Uterus (tissue), 4 donors: ENCODE data around the gene PLEK2. TPM values are rescaled to one million over a fixed set of nuclear protein-coding genes. Genes with fewer than 3 reads are reported as not detected.

Source experiments
- DNase-seq, 2 donors: peaks; one replicate each; pipeline ENCODE4 v3.0.0-alpha.2; 2019 to 2020
- H3K27ac ChIP-seq, 2 donors: fragments of 200-600 bp; sonication (generic); 1 replicate in 1 of 2; 2 replicates in 1 of 2; pipeline ENCODE4 v1.5.1; 2016 to 2018
- H3K27me3 ChIP-seq, 2 donors: fragments of 200-600 bp; sonication (generic); one replicate each; pipeline ENCODE4 v1.5.1; 2018 to 2019; ENCODE audit warnings: control low read depth in 1 of 2
- H3K36me3 ChIP-seq, 2 donors: fragments of 200-600 bp; sonication (generic); one replicate each; pipeline ENCODE4 v1.5.1; 2019; ENCODE audit warnings: control low read depth in 1 of 2
- H3K4me1 ChIP-seq, 2 donors: fragments of 200-600 bp; sonication (generic); one replicate each; pipeline ENCODE4 v1.5.1; 2018 to 2019; ENCODE audit warnings: control low read depth in 1 of 2
- H3K4me3 ChIP-seq, 2 donors: fragments of 200-600 bp; sonication (generic); 1 replicate in 1 of 2; 2 replicates in 1 of 2; pipeline ENCODE4 v1.5.1; 2018 to 2019; ENCODE audit warnings: mild to moderate bottlenecking in 1 of 2
- H3K9me3 ChIP-seq, 2 donors: fragments of 200-600 bp; sonication (generic); one replicate each; pipeline ENCODE4 v1.5.1; 2019; ENCODE audit warnings: control low read depth in 1 of 2
- POLR2A ChIP-seq, 2 donors: fragments of 450-650 bp; IDR thresholded peaks; one replicate each; pipeline ENCODE4 v1.6.1; 2016; ENCODE audit warnings: antibody characterized with exemption in 2 of 2, mild to moderate bottlenecking in 1 of 2, moderate library complexity in 1 of 2
- intact Hi-C: fragments of 100-400 bp; cut with DNase I; formaldehyde crosslinking; loops from one replicate; pipeline ENCODE4 v1.15.1; 2023; ENCODE audit warnings: low total_unique reads
- total RNA-seq, 4 donors: library from RNA; depleted of rRNA in 3 of 4; stranded (reverse); fragments of >200 nt in 3 of 4; gene quantifications; one replicate each; pipeline versions ENCODE4 v1.1.0 to v1.2.4, GENCODE V29; 2014 to 2023
- TF ChIP-seq, protein P1 (sequence below), 4 experiments: fragments of 200-600 bp in 2 of 4; fragments of 450-650 bp in 2 of 4; sonication (generic) in 2 of 4; IDR thresholded peaks; one replicate each; pipeline ENCODE4 v1.5.1; 2016 to 2019; ENCODE audit warnings: antibody characterized with exemption in 4 of 4, mild to moderate bottlenecking in 2 of 4, moderate library complexity in 1 of 4
- donor health status: DM: yes; HTN: yes; CAD: no.

The PLEK2 gene
- total RNA-seq, 4 donors from 2014 or later: 1.5 TPM; not detected in 3

DNA sequence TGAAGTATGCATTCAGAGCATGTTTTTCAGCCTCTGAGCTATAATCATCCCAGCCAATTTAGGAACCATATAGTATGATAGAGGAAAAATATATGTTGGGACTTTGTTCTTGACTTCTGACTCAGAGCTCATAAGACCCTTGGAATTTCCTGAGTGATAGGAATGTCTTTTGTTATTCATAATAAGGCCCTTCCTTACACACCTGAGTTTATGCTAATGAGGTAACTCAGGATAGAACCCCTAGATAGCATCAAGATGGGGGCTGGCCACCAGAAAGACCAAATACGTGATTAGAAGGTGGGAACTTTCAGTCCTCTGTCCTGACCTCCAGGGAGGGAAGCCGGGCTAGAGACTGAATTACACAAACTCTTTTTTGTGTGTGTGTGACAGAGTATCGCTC is 32.4 kb upstream of the PLEK2 start:
- Histone ChIP-seq H3K27me3 (no peaks in the 10 kb centered on the region), H3K27ac (no peak overlapping the region), H3K36me3 (no peaks in the 10 kb centered on the region), H3K4me3 (no peak overlapping the region), H3K4me1 (no peaks in the 10 kb centered on the region), H3K9me3 (no peaks in the 10 kb centered on the region)
- intact Hi-C loops: no loop called here
- TF ChIP-seq POLR2A (IDR thresholded peaks at IDR 0.05): no peak
- TF ChIP-seq, protein P1, sequence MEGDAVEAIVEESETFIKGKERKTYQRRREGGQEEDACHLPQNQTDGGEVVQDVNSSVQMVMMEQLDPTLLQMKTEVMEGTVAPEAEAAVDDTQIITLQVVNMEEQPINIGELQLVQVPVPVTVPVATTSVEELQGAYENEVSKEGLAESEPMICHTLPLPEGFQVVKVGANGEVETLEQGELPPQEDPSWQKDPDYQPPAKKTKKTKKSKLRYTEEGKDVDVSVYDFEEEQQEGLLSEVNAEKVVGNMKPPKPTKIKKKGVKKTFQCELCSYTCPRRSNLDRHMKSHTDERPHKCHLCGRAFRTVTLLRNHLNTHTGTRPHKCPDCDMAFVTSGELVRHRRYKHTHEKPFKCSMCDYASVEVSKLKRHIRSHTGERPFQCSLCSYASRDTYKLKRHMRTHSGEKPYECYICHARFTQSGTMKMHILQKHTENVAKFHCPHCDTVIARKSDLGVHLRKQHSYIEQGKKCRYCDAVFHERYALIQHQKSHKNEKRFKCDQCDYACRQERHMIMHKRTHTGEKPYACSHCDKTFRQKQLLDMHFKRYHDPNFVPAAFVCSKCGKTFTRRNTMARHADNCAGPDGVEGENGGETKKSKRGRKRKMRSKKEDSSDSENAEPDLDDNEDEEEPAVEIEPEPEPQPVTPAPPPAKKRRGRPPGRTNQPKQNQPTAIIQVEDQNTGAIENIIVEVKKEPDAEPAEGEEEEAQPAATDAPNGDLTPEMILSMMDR (IDR thresholded peaks at IDR 0.05): no peak
- no peak for DNase-seq

DNA sequence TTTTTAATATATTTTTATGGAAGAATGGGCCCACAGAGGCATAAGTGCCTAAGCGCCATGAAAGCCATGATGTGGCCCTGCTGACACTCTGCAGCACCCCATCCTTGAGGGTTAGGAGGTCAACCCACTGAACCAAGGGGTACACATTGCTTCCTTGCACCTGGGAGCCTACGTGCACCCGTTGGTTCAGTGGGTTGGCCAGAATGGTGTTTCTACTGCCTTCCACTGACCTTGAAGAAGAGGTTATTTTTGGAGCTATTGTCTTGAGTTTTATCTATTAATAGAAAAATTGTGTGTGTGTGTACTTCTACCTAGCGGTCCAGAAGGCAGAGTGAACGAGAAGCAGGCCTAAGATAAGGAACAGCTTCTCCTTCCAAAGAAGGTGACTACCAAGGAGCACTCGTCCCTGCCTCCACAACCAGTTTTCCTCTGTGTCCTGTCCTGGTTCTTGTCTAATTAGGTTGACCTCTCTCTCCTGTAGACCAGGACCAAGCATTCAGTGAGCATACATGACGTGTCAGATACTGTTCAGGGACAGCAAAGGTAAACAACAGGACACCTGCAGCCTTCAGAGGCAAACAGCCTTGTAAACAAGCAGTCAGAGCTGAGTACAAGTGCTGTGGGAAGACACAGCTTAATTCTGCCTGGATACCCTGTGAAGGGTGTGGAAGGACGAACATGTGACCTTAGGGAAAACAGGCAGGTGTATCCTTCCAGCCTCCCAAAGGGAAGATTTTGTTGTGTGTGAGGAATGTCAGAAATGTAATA is 30.4 kb upstream of the PLEK2 start:
- TF ChIP-seq, protein P1 (IDR thresholded peaks at IDR 0.05): no peak
- TF ChIP-seq POLR2A (IDR thresholded peaks at IDR 0.05): no peak
- H3K9me3 ChIP-seq: no peaks in the 10 kb centered on the region
- no peaks in the 10 kb centered on the region for H3K36me3 ChIP-seq
- no peaks in the 10 kb centered on the region for H3K27me3 ChIP-seq
- no peak overlapping the region for H3K27ac ChIP-seq
- no peaks in the 10 kb centered on the region for H3K4me1 ChIP-seq
- DNase-seq: no peak
- intact Hi-C loops: no loop called here
- no peak overlapping the region for H3K4me3 ChIP-seq

DNA sequence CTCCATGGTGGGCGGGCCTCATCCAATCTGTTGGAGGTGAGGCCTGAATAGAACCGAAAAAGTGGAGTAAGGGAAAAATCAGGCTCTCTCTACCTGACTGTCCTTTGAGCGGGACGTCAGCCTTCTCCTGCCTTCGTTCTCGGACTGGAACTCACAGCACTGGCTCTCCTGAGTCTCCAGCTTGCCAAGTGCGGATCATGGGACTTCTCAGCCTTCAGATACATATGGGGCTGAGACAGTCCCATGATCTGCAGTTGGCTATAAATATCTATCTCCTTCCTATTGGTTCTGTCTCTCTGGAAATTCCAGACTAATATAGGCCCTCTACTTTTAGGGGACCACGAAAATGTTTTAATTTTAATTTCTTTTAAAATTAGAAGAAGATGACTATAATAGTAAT is 29.7 kb upstream of the PLEK2 start:
- Histone ChIP-seq H3K9me3 (no peaks in the 10 kb centered on the region), H3K27ac (no peak overlapping the region), H3K4me3 (no peak overlapping the region), H3K36me3 (no peaks in the 10 kb centered on the region), H3K4me1 (no peaks in the 10 kb centered on the region), H3K27me3 (no peaks in the 10 kb centered on the region)
- intact Hi-C loops: no loop called here
- TF ChIP-seq, protein P1 (IDR thresholded peaks at IDR 0.05): no peak
- no peak for TF ChIP-seq POLR2A (IDR thresholded peaks at IDR 0.05)
- DNase-seq: no peak

DNA sequence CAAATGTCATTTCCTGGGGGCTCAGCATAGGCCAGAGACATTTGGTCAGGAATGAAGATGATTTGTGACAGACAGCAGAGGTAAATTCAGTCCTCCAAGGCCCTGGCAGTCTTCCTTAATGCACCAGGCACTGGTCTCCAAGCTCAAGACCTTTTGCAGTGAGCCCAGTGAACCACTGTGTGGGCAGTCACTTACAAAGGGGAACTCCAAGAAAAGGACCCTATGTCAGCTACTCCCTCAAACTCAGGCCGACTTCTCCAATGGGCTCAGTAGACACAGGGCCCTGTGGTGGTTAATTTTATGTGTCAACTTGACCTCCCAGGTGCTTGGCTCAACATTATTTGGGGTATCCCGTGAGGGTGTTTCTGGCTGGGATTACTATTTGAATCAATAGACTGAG is 29.3 kb upstream of the PLEK2 start:
- TF ChIP-seq POLR2A (IDR thresholded peaks at IDR 0.05): no peak
- Histone ChIP-seq H3K9me3 (no peaks in the 10 kb centered on the region), H3K4me3 (no peak overlapping the region), H3K4me1 (no peaks in the 10 kb centered on the region), H3K36me3 (no peaks in the 10 kb centered on the region), H3K27me3 (no peaks in the 10 kb centered on the region), H3K27ac (no peak overlapping the region)
- intact Hi-C loops: no loop called here
- no peak for DNase-seq

DNA sequence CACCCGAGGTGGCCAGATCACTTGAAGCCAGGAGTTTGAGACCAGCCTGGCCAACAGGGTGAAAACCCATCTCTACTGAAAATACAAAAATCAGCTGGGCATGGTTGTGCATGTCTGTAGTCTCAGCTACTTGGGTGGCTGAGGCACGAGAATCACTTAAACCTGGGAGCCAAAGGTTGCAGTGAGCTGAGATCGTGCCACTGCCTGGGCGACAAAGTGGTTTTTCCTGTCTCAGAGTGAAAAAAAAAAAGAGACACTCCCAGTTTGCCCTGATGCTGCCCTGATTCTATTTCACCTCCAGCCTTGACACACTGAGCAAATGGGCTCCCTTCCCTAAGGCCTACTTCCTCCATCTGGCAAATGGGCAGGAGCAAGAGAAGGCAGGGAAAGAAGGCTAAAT is 28.5 kb upstream of the PLEK2 start:
- intact Hi-C loops: no loop called here
- Histone ChIP-seq H3K27ac (no peak overlapping the region), H3K36me3 (no peaks in the 10 kb centered on the region), H3K9me3 (no peaks in the 10 kb centered on the region), H3K4me1 (no peaks in the 10 kb centered on the region), H3K27me3 (no peaks in the 10 kb centered on the region), H3K4me3 (no peak overlapping the region)
- DNase-seq: no peak
- TF ChIP-seq POLR2A (IDR thresholded peaks at IDR 0.05): no peak
- TF ChIP-seq, protein P1 (IDR thresholded peaks at IDR 0.05): no peak
